ENCODE results near the gene HOMER3.
A peak's percentile ranks its signal among the peaks of the same experiment; 100 is the strongest.

HOMER3 gene

DNA sequence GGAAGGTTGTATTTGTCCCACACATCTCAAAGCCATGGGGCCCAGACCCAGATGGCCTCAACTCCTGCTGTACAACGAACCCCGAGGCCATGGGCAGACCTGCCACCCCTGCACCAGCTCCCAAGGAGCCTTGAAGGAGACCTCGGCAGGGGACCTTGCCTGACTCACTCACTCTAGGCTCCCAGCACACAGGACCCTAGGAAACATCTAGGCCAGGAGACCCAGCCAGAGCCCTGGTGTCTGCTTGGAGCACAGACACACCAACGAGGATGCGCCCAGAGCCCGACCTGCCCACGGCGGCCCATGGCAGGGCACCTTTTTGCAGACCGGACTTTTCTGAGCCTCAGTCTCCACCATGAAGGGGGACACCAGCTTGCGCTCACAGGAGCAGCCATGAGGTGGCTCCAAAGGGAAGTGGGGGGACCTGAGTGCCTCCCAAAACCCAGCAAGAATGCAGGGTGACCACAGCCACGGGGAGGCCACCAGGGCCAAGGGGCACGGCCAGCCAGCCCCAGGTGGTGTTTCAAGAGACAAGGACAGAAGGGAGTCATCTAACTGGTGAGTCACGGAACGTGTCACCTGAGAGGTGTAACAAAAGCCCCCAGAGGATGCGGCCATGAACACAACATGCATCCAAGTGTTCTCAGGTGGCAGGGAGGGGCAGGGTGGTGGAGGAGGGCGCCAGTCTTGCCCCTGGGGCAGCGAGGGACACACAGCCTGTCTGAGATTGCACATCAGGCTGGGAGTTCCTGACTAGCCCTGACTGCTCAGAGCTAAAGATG lies 40.1 kb downstream of the HOMER3 start:
- no peak for DNase-seq (ENCODE audit: low read depth)

DNA sequence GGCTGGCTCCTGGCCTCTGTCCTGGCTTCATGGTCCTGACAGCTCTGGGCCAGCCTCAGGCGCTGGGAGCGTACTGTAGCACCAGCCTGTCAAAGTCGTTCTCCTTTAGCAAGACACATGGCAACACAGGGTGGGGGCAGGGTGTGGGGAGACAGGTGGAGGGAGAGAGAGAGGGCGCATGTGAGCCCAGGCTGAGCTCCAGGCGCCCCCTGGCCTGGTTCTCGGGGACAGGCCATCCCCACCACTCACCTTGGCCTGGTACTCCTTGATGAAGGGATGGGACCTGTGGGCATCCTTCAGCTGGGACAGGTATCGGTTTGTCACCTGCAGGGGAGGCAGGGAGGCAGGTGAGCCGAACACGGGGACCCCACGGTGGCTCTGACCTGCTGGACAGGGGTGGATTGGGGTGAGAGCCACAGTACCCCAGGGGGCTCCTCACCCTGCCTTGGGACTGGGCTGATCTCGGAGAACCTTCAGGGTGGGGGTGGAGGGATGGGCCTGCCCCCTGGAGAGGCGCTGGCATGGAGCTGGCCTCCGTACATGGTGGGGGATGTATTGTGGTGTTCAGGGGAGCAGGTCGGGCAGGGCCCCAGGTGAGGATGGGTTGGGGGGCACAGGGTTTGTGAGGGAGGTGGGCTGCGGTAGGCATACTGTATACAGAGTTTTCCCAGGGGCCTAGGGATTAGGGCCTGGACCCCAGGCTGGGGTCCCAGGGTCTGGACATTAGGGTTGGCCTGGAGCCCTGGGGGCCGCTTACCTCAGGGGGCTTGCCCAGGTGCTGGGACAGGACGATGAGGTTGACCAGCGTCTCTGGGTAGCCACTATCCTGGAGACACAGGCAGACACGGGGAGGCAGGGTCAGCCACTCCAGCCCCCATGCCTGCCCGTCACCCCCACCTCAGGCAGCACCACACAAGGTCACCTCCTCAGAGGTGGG lies 41.1 kb downstream of the HOMER3 start:
- DNase-seq (ENCODE audit: low read depth) = no peak

DNA sequence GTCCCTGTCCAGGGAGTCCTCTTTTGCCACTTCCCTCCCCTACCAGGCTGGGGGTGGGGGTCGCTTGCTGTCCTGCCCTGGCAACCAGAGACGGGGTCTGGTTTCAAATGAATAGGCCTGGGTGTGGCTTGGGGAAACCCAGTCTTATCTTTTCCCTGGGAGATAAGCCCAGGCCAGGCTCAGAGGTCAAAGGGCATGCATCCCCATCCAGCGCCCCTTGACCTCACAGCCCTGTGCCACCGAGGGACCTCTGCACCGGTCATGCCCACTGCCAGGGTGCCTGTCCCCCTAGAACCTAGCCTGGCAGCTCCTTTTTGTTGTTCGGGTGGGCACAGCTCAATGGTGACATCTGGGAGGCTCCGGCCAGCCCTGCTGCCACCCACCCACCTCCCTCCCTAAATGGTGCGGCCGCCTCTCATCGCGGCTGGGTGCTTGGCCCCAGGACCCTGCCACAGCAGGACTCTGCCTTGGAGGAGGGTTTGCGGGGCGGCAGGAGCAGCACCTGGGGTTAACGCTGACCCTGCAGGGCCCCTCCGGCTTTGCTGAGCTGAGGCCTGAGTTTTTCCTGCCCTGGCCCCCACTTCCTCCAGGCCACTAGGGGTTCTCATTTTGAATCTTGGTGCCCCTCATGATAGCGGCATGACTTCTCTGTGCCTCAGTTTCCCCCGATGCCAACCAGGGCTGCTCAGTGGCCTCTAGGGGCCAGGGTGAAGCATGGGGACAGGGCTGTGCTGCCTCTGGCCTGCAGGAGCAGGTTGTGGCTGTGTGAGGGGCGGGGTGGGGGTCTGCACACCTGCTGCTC lies 42.2 kb downstream of the HOMER3 start:
- no peak for DNase-seq (ENCODE audit: low read depth)

- DNase-seq (ENCODE audit: low read depth) = no peak
Observed at GRCh38 chr19:18898081-18898606, 42.9 kb downstream of the HOMER3 start.

GRCh38 chr19:18897094-18898029 lies 43.7 kb downstream of the HOMER3 start:
- no peak for DNase-seq (ENCODE audit: low read depth)

GRCh38 chr19:18896421-18896841 lies 44.6 kb downstream of the HOMER3 start:
- no peak for DNase-seq (ENCODE audit: low read depth)

DNA sequence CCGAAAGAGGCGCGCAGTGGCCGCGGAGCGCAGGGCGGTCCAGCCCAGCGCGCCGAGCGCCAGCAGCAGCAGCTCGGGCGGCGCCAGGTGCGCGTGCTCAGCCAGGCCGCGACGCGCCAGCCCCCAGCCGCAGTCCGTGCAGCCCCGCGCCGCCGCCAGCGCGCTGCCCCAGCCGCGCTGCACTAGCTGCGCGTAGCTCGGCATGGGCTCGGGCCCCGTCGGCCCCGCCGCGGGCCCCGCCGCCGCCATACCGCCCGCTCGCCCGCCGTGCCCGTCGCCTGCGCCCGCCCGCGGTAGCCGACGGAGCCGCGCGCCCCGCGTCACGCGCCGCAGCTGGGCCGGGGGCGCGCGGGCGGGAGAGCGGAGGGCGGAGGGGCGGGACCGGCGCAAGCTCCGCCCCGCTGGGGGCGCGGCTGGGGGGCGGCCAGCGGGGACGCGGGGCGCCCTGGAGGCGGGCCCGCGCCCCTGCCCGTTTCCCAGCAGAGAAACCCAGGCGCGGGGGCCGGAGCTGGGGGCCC lies 45.1 kb downstream of the HOMER3 start, which contains the start of gene CERS1:
Gene CERS1 (minus strand): TSS at position 335 of the 518 bp plus-strand sequence. CDS start 86 bp downstream, at position 249.
- DNase-seq (ENCODE audit: low read depth) = no peak

- peak; percentile 17 for DNase-seq (ENCODE audit: low read depth)
Observed at GRCh38 chr19:18895038-18895823, 45.8 kb downstream of the HOMER3 start.

- DNase-seq (ENCODE audit: low read depth) = peak; percentile 33
Observed at GRCh38 chr19:18894254-18895037, 46.6 kb downstream of the HOMER3 start.

GRCh38 chr19:18893587-18894253 lies 47.3 kb downstream of the HOMER3 start:
- DNase-seq (ENCODE audit: low read depth) = no peak

DNA sequence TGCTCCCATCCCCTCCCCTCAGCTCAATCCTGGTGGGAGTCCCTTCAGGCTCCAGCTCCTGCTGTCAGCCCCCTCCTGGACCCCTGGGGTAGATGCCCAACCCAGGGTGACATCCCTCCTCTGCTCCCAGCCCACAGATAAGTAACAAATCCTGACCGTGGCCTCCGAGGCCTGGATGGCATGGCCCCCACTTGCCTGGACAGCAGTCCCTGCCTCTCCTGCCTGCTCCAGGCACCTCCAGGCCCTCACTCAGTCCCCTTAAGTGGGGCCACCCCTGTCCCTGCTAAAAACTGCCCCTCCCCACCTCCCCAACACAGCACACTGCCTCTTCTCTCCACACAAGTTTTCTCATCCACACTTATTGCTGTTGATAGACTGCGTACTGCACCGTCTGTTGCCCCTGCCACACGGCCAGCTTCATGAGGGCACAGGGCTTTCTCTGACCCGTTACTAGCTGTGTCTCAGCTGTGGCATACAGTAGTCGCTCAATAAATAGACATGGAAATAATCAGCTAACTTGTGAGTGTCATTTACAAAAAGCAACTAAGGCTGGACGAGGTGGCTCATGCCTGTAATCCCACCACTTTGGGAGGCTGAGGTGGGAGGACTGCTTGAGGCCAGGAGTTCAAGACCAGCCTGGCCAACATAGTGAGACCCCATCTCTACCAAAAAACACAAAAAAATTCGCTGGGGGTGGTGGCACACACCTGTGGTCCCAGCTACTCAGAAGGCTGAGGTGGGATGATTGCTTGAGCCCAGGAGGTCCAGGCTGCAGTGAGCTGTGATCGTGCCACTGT lies 50.9 kb downstream of the HOMER3 start:
- DNase-seq (ENCODE audit: low read depth) = no peak

GRCh38 chr19:18886972-18887371 lies 54.0 kb downstream of the HOMER3 start:
- DNase-seq (ENCODE audit: low read depth) = no peak

GRCh38 chr19:18883526-18884304 lies 57.3 kb downstream of the HOMER3 start:
- DNase-seq (ENCODE audit: low read depth) = no peak

GRCh38 chr19:18881491-18881890 lies 59.5 kb downstream of the HOMER3 start:
- DNase-seq (ENCODE audit: low read depth) = no peak

DNA sequence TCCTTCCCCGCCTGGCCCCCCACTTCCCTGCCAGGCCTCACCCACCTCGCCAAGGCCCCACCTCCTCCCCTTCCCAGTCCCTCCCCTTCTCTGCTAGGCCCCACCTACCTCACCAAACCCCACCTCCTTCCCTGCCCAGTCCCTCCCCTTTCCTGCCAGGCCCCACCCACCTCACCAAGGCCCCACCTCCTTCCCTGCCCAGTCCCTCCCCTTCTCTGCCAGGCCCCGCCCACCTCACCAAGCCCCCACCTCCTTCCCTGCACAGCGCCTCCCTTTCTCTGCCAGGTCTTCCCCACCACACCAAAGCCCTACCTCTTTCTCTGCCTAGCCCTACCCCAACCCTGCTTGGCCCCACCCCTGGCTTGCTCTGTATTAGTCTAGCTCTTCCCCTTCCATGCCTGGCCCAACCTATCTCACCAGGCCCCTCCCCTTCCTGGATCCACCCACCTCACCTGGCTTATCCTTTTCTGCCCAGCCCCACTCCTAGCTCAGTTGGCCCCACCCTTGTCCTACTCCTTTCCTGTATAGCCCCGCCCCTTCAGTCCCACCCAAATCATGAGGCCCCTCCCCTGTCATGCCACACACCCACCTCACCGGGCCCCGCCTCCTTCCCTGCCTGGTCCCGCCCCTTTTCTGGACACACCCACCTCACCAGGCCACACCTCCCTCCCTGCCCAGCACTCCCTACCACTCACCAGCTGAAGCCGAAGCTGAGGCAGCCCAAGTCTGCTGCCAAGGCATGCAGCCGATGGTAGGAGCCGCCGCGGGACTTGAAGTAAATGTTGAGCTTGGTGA lies 61.2 kb downstream of the HOMER3 start:
- no peak for DNase-seq (ENCODE audit: low read depth)

Measured in fibroblast of the conjunctiva (primary cell).